ENCODE measurements around the gene TMEM220. TPM values are rescaled to one million over a fixed set of nuclear protein-coding genes. Genes with fewer than 3 reads are reported as not detected.

The TMEM220 gene
- total RNA-seq, 1 experiment from 2014 or later, result not detected

DNA sequence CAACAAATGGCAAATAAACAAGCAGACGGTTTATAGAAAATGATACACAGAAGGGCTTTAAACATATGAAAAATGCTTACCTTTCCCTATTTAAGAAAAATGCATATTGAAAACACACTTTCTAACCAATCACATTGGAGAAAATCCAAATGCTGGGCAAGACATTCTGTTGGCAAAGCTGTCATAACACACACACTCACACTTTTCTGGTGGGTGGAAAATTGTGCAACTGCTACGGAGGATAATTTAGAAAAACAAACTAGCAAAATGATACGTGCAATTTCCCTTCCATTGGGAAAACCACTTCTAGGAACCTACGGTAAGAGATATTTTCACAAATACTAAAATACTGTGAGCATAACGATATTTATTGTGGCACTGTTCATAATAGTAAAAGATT lies 62.9 kb downstream of the TMEM220 start:
- no peaks in the 10 kb centered on the region for H4K20me1 ChIP-seq (ENCODE audit: insufficient read depth)
- ATAC-seq, result no peak
- CTCF ChIA-PET, result no interaction called here

DNA sequence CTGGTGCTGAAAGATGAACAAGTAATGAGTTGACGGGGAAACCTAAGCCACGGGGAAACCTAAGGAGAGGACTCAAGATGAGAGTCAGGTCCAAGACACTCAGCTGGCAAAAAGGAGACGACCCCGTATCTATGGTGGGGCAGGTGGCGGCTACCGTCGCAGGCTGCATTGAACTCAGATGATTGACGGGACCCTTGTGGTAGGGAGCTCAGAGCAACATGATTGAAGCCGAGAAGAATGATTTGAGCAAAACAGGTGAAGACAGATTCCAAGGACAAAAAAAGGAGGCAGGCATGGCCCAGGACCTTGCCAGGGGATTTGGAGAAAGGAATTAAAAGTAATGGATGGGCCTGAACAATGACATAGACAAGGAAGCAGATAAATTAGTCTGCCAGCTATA lies 65.3 kb downstream of the TMEM220 start:
- no peaks in the 10 kb centered on the region for H3K36me3 ChIP-seq (ENCODE audit: control insufficient read depth in 1 of 2, insufficient read depth in 2 of 2, low read length in 2 of 2)
- POLR2A ChIA-PET, result no interaction called here
- no TSS peak for BruUV-seq (replicated peaks)
- no peak for DNase-seq (ENCODE audit: low read depth, low spot score)
- ATAC-seq, result no peak
- H3K4me3 ChIP-seq (replicated peaks in 1 of 2; ENCODE audit: low read depth in 1 of 2, low read length in 2 of 2), result no peak overlapping the region
- intact Hi-C loops (cut with micrococcal nuclease), result no loop called here
- no peak overlapping the region for H3K4me2 ChIP-seq (ENCODE audit: low read length)
- no peak overlapping the region for H3K27ac ChIP-seq (ENCODE audit: low read depth, low read length)
- H3K4me1 ChIP-seq (ENCODE audit: control insufficient read depth in 1 of 2, insufficient read depth in 2 of 2, low read length in 2 of 2), result no peaks in the 10 kb centered on the region; a peak in 1 of 4 replicates
- no peaks in the 10 kb centered on the region for H3K9me2 ChIP-seq (ENCODE audit: insufficient read depth)
- CTCF ChIA-PET, result interaction anchor here (1.4 kb wide), 1 partner anchor 16 kb away, joined by 3 read pairs; no protein-coding TSS in a partner anchor
- H3K27me3 ChIP-seq (ENCODE audit: insufficient read depth, low read length), result no peaks in the 10 kb centered on the region
- H3K9me3 ChIP-seq (ENCODE audit: control insufficient read depth in 1 of 2, insufficient read depth in 1 of 2, low read depth in 1 of 2, low read length in 2 of 2), result no peaks in the 10 kb centered on the region
- TF ChIP-seq SIN3A (IDR thresholded peaks at IDR 0.05; ENCODE audit: low read depth), result no peak
- no peak for TF ChIP-seq EGR1 (IDR thresholded peaks at IDR 0.05; ENCODE audit: low read depth)
- TF ChIP-seq EZH2 (IDR thresholded peaks at IDR 0.05), result no peak
- TF ChIP-seq CEBPB (IDR thresholded peaks at IDR 0.05; ENCODE audit: low read depth), result no peak
- TF ChIP-seq CBX3 (IDR thresholded peaks at IDR 0.05; ENCODE audit: low read depth), result no peak
- no peak for TF ChIP-seq ELF1 (IDR thresholded peaks at IDR 0.05; ENCODE audit: borderline replicate concordance, low read depth)
- TF ChIP-seq EZH2phosphoT487 (IDR thresholded peaks at IDR 0.05; ENCODE audit: borderline replicate concordance), result no peak
- TF ChIP-seq, protein P1, sequence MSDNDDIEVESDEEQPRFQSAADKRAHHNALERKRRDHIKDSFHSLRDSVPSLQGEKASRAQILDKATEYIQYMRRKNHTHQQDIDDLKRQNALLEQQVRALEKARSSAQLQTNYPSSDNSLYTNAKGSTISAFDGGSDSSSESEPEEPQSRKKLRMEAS (IDR thresholded peaks at IDR 0.05), result no peak
- TF ChIP-seq ZFX (IDR thresholded peaks at IDR 0.05), result no peak
- no peak for TF ChIP-seq FOSL1 (IDR thresholded peaks at IDR 0.05; ENCODE audit: low read depth)
- TF ChIP-seq, protein P2, sequence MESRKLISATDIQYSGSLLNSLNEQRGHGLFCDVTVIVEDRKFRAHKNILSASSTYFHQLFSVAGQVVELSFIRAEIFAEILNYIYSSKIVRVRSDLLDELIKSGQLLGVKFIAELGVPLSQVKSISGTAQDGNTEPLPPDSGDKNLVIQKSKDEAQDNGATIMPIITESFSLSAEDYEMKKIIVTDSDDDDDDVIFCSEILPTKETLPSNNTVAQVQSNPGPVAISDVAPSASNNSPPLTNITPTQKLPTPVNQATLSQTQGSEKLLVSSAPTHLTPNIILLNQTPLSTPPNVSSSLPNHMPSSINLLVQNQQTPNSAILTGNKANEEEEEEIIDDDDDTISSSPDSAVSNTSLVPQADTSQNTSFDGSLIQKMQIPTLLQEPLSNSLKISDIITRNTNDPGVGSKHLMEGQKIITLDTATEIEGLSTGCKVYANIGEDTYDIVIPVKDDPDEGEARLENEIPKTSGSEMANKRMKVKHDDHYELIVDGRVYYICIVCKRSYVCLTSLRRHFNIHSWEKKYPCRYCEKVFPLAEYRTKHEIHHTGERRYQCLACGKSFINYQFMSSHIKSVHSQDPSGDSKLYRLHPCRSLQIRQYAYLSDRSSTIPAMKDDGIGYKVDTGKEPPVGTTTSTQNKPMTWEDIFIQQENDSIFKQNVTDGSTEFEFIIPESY (IDR thresholded peaks at IDR 0.05; ENCODE audit: extremely low read depth, insufficient replicate concordance, low read length), result no peak
- TF ChIP-seq, protein P3, sequence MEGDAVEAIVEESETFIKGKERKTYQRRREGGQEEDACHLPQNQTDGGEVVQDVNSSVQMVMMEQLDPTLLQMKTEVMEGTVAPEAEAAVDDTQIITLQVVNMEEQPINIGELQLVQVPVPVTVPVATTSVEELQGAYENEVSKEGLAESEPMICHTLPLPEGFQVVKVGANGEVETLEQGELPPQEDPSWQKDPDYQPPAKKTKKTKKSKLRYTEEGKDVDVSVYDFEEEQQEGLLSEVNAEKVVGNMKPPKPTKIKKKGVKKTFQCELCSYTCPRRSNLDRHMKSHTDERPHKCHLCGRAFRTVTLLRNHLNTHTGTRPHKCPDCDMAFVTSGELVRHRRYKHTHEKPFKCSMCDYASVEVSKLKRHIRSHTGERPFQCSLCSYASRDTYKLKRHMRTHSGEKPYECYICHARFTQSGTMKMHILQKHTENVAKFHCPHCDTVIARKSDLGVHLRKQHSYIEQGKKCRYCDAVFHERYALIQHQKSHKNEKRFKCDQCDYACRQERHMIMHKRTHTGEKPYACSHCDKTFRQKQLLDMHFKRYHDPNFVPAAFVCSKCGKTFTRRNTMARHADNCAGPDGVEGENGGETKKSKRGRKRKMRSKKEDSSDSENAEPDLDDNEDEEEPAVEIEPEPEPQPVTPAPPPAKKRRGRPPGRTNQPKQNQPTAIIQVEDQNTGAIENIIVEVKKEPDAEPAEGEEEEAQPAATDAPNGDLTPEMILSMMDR (IDR thresholded peaks at IDR 0.05 in 2 of 3, conservative IDR thresholded peaks at IDR 0.05 in 1 of 3; ENCODE audit: borderline replicate concordance in 1 of 3, insufficient read depth in 1 of 3, low read depth in 2 of 3, low read length in 2 of 3), result no peak
- TF ChIP-seq POLR2A (IDR thresholded peaks at IDR 0.05; ENCODE audit: borderline replicate concordance, extremely low read depth, insufficient read depth, insufficient read length), result no peak
- no peak for TF ChIP-seq ZNF274 (IDR thresholded peaks at IDR 0.05; ENCODE audit: low read depth, low read length)
- H3K79me2 ChIP-seq (ENCODE audit: insufficient read depth, low read length), result no peaks in the 10 kb centered on the region
- no peak overlapping the region for H3K9ac ChIP-seq (ENCODE audit: low read length)
- no peaks in the 10 kb centered on the region for H4K20me1 ChIP-seq (ENCODE audit: insufficient read depth)
- RAD21 ChIA-PET (ENCODE audit: low non-redundant PET in 1 of 2, low total read pairs in 2 of 2, uncharacterized antibody in 2 of 2, unreplicated experiment in 2 of 2), result no interaction called here
- H2AFZ ChIP-seq (ENCODE audit: low read depth, low read length, poor library complexity, severe bottlenecking), result no peak overlapping the region

More for the DNA sequence above, 62.9 kb downstream of the TMEM220 start:
- H3K4me1 ChIP-seq (ENCODE audit: control insufficient read depth in 1 of 2, insufficient read depth in 2 of 2, low read length in 2 of 2), result peaks cover 0 to 3% of the 10 kb centered on the region in 2 experiments; a peak in 3 of 4 replicates
- H2AFZ ChIP-seq (ENCODE audit: low read depth, low read length, poor library complexity, severe bottlenecking), result no peak overlapping the region
- ChIA-PET POLR2A (no interaction called here), RAD21 (ENCODE audit: low non-redundant PET in 1 of 2, low total read pairs in 2 of 2, uncharacterized antibody in 2 of 2, unreplicated experiment in 2 of 2) (interaction anchor here in 1 of 2 experiments (0.6 kb wide), 1 partner anchor 52 kb away, joined by 3 read pairs; no protein-coding TSS in a partner anchor)
- intact Hi-C loops (cut with micrococcal nuclease), result no loop called here
- H3K9me2 ChIP-seq (ENCODE audit: insufficient read depth), result no peaks in the 10 kb centered on the region
- no peak overlapping the region for H3K4me3 ChIP-seq (replicated peaks in 1 of 2; ENCODE audit: low read depth in 1 of 2, low read length in 2 of 2)
- no peaks in the 10 kb centered on the region for H3K27me3 ChIP-seq (ENCODE audit: insufficient read depth, low read length)
- DNase-seq (ENCODE audit: low read depth, low spot score), result no peak
- TF ChIP-seq, protein P4, sequence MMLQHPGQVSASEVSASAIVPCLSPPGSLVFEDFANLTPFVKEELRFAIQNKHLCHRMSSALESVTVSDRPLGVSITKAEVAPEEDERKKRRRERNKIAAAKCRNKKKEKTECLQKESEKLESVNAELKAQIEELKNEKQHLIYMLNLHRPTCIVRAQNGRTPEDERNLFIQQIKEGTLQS (IDR thresholded peaks at IDR 0.05), result no peak
- TF ChIP-seq SRF (IDR thresholded peaks at IDR 0.05; ENCODE audit: low read depth) (no peak), ELF1 (IDR thresholded peaks at IDR 0.05; ENCODE audit: borderline replicate concordance, low read depth) (no peak), YY1 (IDR thresholded peaks at IDR 0.05; ENCODE audit: extremely low read depth, insufficient replicate concordance, low read depth, low read length) (no peak)
- no peak overlapping the region for H3K27ac ChIP-seq (ENCODE audit: low read depth, low read length)
- H3K4me2 ChIP-seq (ENCODE audit: low read length), result no peak overlapping the region
- H3K9me3 ChIP-seq (ENCODE audit: control insufficient read depth in 1 of 2, insufficient read depth in 1 of 2, low read depth in 1 of 2, low read length in 2 of 2), result no peaks in the 10 kb centered on the region
- H3K79me2 ChIP-seq (ENCODE audit: insufficient read depth, low read length), result no peaks in the 10 kb centered on the region
- no TSS peak for BruUV-seq (replicated peaks)
- H3K9ac ChIP-seq (ENCODE audit: low read length), result no peak overlapping the region
- H3K36me3 ChIP-seq (ENCODE audit: control insufficient read depth in 1 of 2, insufficient read depth in 2 of 2, low read length in 2 of 2), result no peaks in the 10 kb centered on the region
